Uterus (tissue), 4 donors: ENCODE results near the gene SELENOF. TPM values are rescaled to one million over a fixed set of nuclear protein-coding genes. Genes with fewer than 3 reads are reported as not detected.
"Not testable (repeated sequence)": the region's sequence is repeated elsewhere in the genome, so short reads cannot be mapped to it uniquely, and the experiment has no call there.

Source experiments
- DNase-seq, 2 donors: peaks; one replicate each; pipeline ENCODE4 v3.0.0-alpha.2; 2019 to 2020
- H3K27ac ChIP-seq, 2 donors: fragments of 200-600 bp; sonication (generic); 1 replicate in 1 of 2; 2 replicates in 1 of 2; pipeline ENCODE4 v1.5.1; 2016 to 2018
- H3K27me3 ChIP-seq, 2 donors: fragments of 200-600 bp; sonication (generic); one replicate each; pipeline ENCODE4 v1.5.1; 2018 to 2019; ENCODE audit warnings: control low read depth in 1 of 2
- H3K36me3 ChIP-seq, 2 donors: fragments of 200-600 bp; sonication (generic); one replicate each; pipeline ENCODE4 v1.5.1; 2019; ENCODE audit warnings: control low read depth in 1 of 2
- H3K4me1 ChIP-seq, 2 donors: fragments of 200-600 bp; sonication (generic); one replicate each; pipeline ENCODE4 v1.5.1; 2018 to 2019; ENCODE audit warnings: control low read depth in 1 of 2
- H3K4me3 ChIP-seq, 2 donors: fragments of 200-600 bp; sonication (generic); 1 replicate in 1 of 2; 2 replicates in 1 of 2; pipeline ENCODE4 v1.5.1; 2018 to 2019; ENCODE audit warnings: mild to moderate bottlenecking in 1 of 2
- H3K9me3 ChIP-seq, 2 donors: fragments of 200-600 bp; sonication (generic); one replicate each; pipeline ENCODE4 v1.5.1; 2019; ENCODE audit warnings: control low read depth in 1 of 2
- CTCF ChIP-seq, 4 experiments: fragments of 200-600 bp in 2 of 4; fragments of 450-650 bp in 2 of 4; sonication (generic) in 2 of 4; IDR thresholded peaks; one replicate each; pipeline ENCODE4 v1.5.1; 2016 to 2019; ENCODE audit warnings: antibody characterized with exemption in 4 of 4, mild to moderate bottlenecking in 2 of 4, moderate library complexity in 1 of 4
- POLR2A ChIP-seq, 2 donors: fragments of 450-650 bp; IDR thresholded peaks; one replicate each; pipeline ENCODE4 v1.6.1; 2016; ENCODE audit warnings: antibody characterized with exemption in 2 of 2, mild to moderate bottlenecking in 1 of 2, moderate library complexity in 1 of 2
- intact Hi-C: fragments of 100-400 bp; cut with DNase I; formaldehyde crosslinking; loops from one replicate; pipeline ENCODE4 v1.15.1; 2023; ENCODE audit warnings: low total_unique reads
- total RNA-seq, 4 donors: library from RNA; depleted of rRNA in 3 of 4; stranded (reverse); fragments of >200 nt in 3 of 4; gene quantifications; one replicate each; pipeline versions ENCODE4 v1.1.0 to v1.2.4, GENCODE V29; 2014 to 2023
- donor health status: DM: yes; HTN: yes; CAD: no.

Gene SELENOF
- total RNA-seq, 4 donors from 2014 or later, result 155 to 232 (median 209) TPM

- H3K4me1 ChIP-seq, result no peaks in the 10 kb centered on the region
- intact Hi-C loops, result no loop called here
- no peaks in the 10 kb centered on the region for H3K9me3 ChIP-seq
- TF ChIP-seq POLR2A (IDR thresholded peaks at IDR 0.05), result no peak
- no peak for TF ChIP-seq CTCF (IDR thresholded peaks at IDR 0.05)
- H3K27ac ChIP-seq, result no peak overlapping the region
- H3K27me3 ChIP-seq, result no peaks in the 10 kb centered on the region
- no peak for DNase-seq
- no peaks in the 10 kb centered on the region for H3K36me3 ChIP-seq
- no peak overlapping the region for H3K4me3 ChIP-seq
Observed at GRCh38 chr1:86822459-86822858, 91.5 kb downstream of the SELENOF start.

- TF ChIP-seq CTCF (IDR thresholded peaks at IDR 0.05), result no peak
- TF ChIP-seq POLR2A (IDR thresholded peaks at IDR 0.05), result no peak
- no peaks in the 10 kb centered on the region for H3K9me3 ChIP-seq
- no peak overlapping the region for H3K27ac ChIP-seq
- no peaks in the 10 kb centered on the region for H3K36me3 ChIP-seq
- H3K4me3 ChIP-seq, result no peak overlapping the region
- DNase-seq, result no peak
- no peaks in the 10 kb centered on the region for H3K27me3 ChIP-seq
- H3K4me1 ChIP-seq, result no peaks in the 10 kb centered on the region
- intact Hi-C loops, result no loop called here
Observed at GRCh38 chr1:86821956-86822355, 92.0 kb downstream of the SELENOF start.

- H3K4me1 ChIP-seq, intact Hi-C loops, H3K4me3 ChIP-seq, H3K27ac ChIP-seq, H3K27me3 ChIP-seq, DNase-seq, H3K36me3 ChIP-seq, H3K9me3 ChIP-seq: not testable (repeated sequence)
Observed at GRCh38 chr1:86819970-86820369, 94.0 kb downstream of the SELENOF start.

- H3K27ac ChIP-seq, H3K27me3 ChIP-seq, intact Hi-C loops, H3K4me3 ChIP-seq, H3K36me3 ChIP-seq, DNase-seq, H3K4me1 ChIP-seq, H3K9me3 ChIP-seq: not testable (repeated sequence)
Observed at GRCh38 chr1:86817246-86817826, 96.6 kb downstream of the SELENOF start.

- H3K9me3 ChIP-seq, H3K4me3 ChIP-seq, H3K36me3 ChIP-seq, DNase-seq, H3K27me3 ChIP-seq, H3K27ac ChIP-seq, intact Hi-C loops, H3K4me1 ChIP-seq: not testable (repeated sequence)
Observed at GRCh38 chr1:86814118-86814517, 99.8 kb downstream of the SELENOF start.

Other genes with a start within 250 kb of the SELENOF start
- gene SH3GLB1, start 209.6 kb downstream of the SELENOF start, total RNA-seq, result 10 to 100 TPM; 38.8 to 94.7 (median 51.7) TPM
- gene HS2ST1, start 509 bp upstream of the SELENOF start, total RNA-seq, result 10 to 100 TPM in 2 of 4 donors, 1 to 10 TPM in 2; 4.6 to 53.5 (median 15.5) TPM